CD14-positive monocyte (primary cell): Measurements from ENCODE around the gene CTR9. TPM values are rescaled to one million over a fixed set of nuclear protein-coding genes. Genes with fewer than 3 reads are reported as not detected.
A peak's percentile ranks its signal among the peaks of the same experiment; 100 is the strongest.

Source experiments
- DNase-seq, 3 donors: peaks; one replicate each; pipeline ENCODE4 v3.0.0-alpha.2; 2011 to 2022
- H2AFZ ChIP-seq: 2 replicates; pipeline ENCODE4 v1.6.0; 2012; ENCODE audit warnings: mild to moderate bottlenecking, low read depth, low read length, inconsistent platforms; ENCODE audit not compliant: insufficient read depth, poor library complexity, severe bottlenecking
- H3K27ac ChIP-seq, 2 donors: 1 replicate in 1 of 2; 2 replicates in 1 of 2; pipeline ENCODE4 v1.5.1; 2012 to 2013; ENCODE audit warnings: low read length in 2 of 2, control low read depth in 1 of 2, inconsistent platforms in 1 of 2, low read depth in 1 of 2, mild to moderate bottlenecking in 1 of 2
- H3K27me3 ChIP-seq, 2 donors: one replicate each; pipeline versions ENCODE4 v1.6.0 to v1.6.1; 2011 to 2013; ENCODE audit warnings: low read length in 2 of 2; ENCODE audit not compliant: control insufficient read depth in 2 of 2, insufficient read depth in 2 of 2
- H3K36me3 ChIP-seq, 2 donors: replicated peaks in 1 of 2; 1 replicate in 1 of 2; 2 replicates in 1 of 2; pipeline versions ENCODE4 v1.5.1 to v1.6.1; 2012 to 2013; ENCODE audit warnings: low read length in 2 of 2, control low read depth in 1 of 2, inconsistent platforms in 1 of 2, mild to moderate bottlenecking in 1 of 2; ENCODE audit not compliant: insufficient read depth in 2 of 2, control insufficient read depth in 1 of 2
- H3K4me1 ChIP-seq, 2 donors: 1 replicate in 1 of 2; 2 replicates in 1 of 2; pipeline versions ENCODE4 v1.5.1 to v1.6.1; 2012 to 2013; ENCODE audit warnings: low read length in 2 of 2, control low read depth in 1 of 2, inconsistent platforms in 1 of 2, mild to moderate bottlenecking in 1 of 2, moderate library complexity in 1 of 2; ENCODE audit not compliant: insufficient read depth in 2 of 2, control insufficient read depth in 1 of 2
- H3K4me2 ChIP-seq: replicated peaks from 2 replicates; pipeline ENCODE3; 2012; ENCODE audit warnings: low read length, moderate library complexity, mild to moderate bottlenecking; ENCODE audit not compliant: poor library complexity, severe bottlenecking; ENCODE audit errors: extremely low read depth
- H3K4me3 ChIP-seq, 3 experiments: fragments of 200-600 bp in 1 of 3; sonication (generic) in 1 of 3; replicated peaks in 1 of 3; 1 replicate in 2 of 3; 2 replicates in 1 of 3; pipeline ENCODE4 v1.5.1; 2011 to 2013; ENCODE audit warnings: low read length in 3 of 3, mild to moderate bottlenecking in 3 of 3, control low read depth in 2 of 3, low read depth in 2 of 3, inconsistent platforms in 1 of 3, moderate library complexity in 1 of 3
- H3K79me2 ChIP-seq: 2 replicates; pipeline ENCODE4 v1.6.0; 2012; ENCODE audit warnings: mild to moderate bottlenecking, control low read depth, inconsistent platforms, low read length, moderate library complexity; ENCODE audit not compliant: insufficient read depth
- H3K9ac ChIP-seq: 2 replicates; pipeline ENCODE4 v1.6.0; 2017; ENCODE audit warnings: low read length, mild to moderate bottlenecking; ENCODE audit not compliant: insufficient read depth, poor library complexity, severe bottlenecking
- H3K9me3 ChIP-seq, 2 donors: replicated peaks in 1 of 2; 1 replicate in 1 of 2; 2 replicates in 1 of 2; pipeline versions ENCODE4 v1.5.1 to v1.6.1; 2012 to 2013; ENCODE audit warnings: low read length in 2 of 2, control low read depth in 1 of 2; ENCODE audit not compliant: control insufficient read depth in 1 of 2, insufficient read depth in 1 of 2
- H4K20me1 ChIP-seq: 2 replicates; pipeline ENCODE4 v1.6.0; 2012; ENCODE audit warnings: mild to moderate bottlenecking, low read length, control low read depth, moderate library complexity; ENCODE audit not compliant: insufficient read depth
- H3K27ac Mint-ChIP-seq, 7 donors: one replicate each; pipeline ENCODE4 v1.8.0; 2020; ENCODE audit warnings: mild to moderate bottlenecking in 7 of 7, mixed read lengths in 7 of 7, moderate library complexity in 6 of 7, inconsistent platforms in 2 of 7
- H3K27me3 Mint-ChIP-seq, 3 donors: one replicate each; pipeline ENCODE4 v1.8.0; 2021 to 2022; ENCODE audit warnings: low read depth in 3 of 3, mild to moderate bottlenecking in 3 of 3, mixed read lengths in 3 of 3, moderate library complexity in 3 of 3, inconsistent platforms in 1 of 3
- H3K36me3 Mint-ChIP-seq, 2 donors: one replicate each; pipeline ENCODE4 v1.8.0; 2020; ENCODE audit warnings: mixed read lengths in 2 of 2, inconsistent platforms in 1 of 2, mild to moderate bottlenecking in 1 of 2
- H3K4me1 Mint-ChIP-seq: one replicate; pipeline ENCODE4 v1.8.0; 2020; ENCODE audit warnings: mild to moderate bottlenecking, mixed read lengths
- H3K4me3 Mint-ChIP-seq, 2 donors: one replicate each; pipeline ENCODE4 v1.8.0; 2020; ENCODE audit warnings: mild to moderate bottlenecking in 2 of 2, mixed read lengths in 2 of 2, moderate library complexity in 1 of 2
- H3K9me3 Mint-ChIP-seq, 7 donors: one replicate each; pipeline ENCODE4 v1.8.0; 2020 to 2022; ENCODE audit warnings: mixed read lengths in 7 of 7, mild to moderate bottlenecking in 6 of 7, moderate library complexity in 6 of 7, inconsistent platforms in 2 of 7
- WGBS: methylation state at CpG from one replicate; pipeline ENCODE4 v1.1.5; 2013; ENCODE audit warnings: missing lambda C conversion rate; ENCODE audit not compliant: insufficient coverage; 5-methylcytosine and 5-hydroxymethylcytosine counted together
- intact Hi-C, 2 donors: fragments of 100-400 bp; cut with micrococcal nuclease; formaldehyde crosslinking; loops; one replicate each; pipeline versions ENCODE4 v1.15.0 to v1.15.1; 2023
- polyA plus RNA-seq, 3 donors: library from polyadenylated mRNA; depleted of rRNA in 1 of 3; unstranded in 2 of 3; stranded (reverse) in 1 of 3; fragments of 300-500 nt in 2 of 3; fragments of >200 nt in 1 of 3; fragmentation: Illumina TruSeq in 2 of 3; gene quantifications; 1 replicate in 2 of 3; 2 replicates in 1 of 3; pipeline ENCODE4 v1.2.3, GENCODE V29; 2012 to 2021
- TF ChIP-seq, protein P1 (sequence below): fragments of 200-600 bp; IDR thresholded peaks from one replicate; pipeline ENCODE4 v1.8.0; 2022; ENCODE audit warnings: antibody characterized with exemption, mild to moderate bottlenecking

CTR9 gene
- polyA plus RNA-seq, 3 donors, result 5.0 to 37.5 (median 18.3) TPM

DNA sequence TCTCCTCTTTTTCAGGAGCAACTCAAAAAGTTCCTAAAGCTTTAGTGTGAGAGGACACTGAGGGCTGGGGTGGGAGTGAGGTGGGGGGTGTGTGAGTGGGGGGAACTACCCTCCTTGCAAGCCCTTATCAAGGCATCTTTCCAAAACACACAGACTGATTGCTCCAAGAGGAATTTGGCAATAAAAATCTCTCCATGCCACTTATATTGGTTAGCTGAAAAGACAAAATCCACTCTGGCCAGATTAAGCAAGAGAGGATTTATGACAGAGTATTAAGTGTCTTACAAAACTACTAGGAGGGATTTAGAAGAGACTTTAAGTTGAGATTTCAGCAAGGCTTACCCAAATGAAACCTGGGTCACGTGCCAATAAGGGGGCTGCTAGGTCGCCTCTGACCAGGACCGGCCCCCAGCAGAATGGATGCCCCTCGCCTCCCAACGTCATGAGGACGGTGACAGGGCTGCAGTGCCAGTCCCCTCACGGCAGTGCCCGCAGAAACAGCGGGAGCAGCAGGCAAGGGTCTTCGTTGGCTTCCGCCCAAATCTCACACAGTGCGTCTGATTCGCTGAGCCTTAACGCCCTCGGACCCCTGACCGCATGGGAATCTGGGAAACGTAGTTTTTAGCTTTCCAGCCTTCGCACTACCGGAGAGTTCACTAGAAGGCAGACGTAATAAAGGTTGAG, 22.1 kb upstream of the CTR9 start:
- H3K4me3 ChIP-seq, result no peak overlapping the region
- Mint-ChIP-seq H3K27me3 (peaks cover 43 to 65% (median 50%) of the 10 kb centered on the region in 3 donors), H3K27ac (peak overlapping the region in 1 of 7 donors; percentile 23), H3K36me3 (peaks cover 23 to 27% of the 10 kb centered on the region in 2 donors), H3K4me1 (peaks cover 38% of the 10 kb centered on the region), H3K4me3 (peak overlapping the region in 1 of 2 donors; percentile 69), H3K9me3 (peaks cover 7 to 27% (median 18%) of the 10 kb centered on the region in 7 donors)
- H3K4me1 ChIP-seq, result peaks cover 36 to 45% of the 10 kb centered on the region in 2 donors
- H3K79me2 ChIP-seq, result no peaks in the 10 kb centered on the region
- H3K9me3 ChIP-seq, result peaks cover 5 to 10% of the 10 kb centered on the region in 2 donors
- no peak for DNase-seq
- H4K20me1 ChIP-seq, result no peaks in the 10 kb centered on the region
- H3K4me2 ChIP-seq, result no peak overlapping the region
- TF ChIP-seq, protein P1, sequence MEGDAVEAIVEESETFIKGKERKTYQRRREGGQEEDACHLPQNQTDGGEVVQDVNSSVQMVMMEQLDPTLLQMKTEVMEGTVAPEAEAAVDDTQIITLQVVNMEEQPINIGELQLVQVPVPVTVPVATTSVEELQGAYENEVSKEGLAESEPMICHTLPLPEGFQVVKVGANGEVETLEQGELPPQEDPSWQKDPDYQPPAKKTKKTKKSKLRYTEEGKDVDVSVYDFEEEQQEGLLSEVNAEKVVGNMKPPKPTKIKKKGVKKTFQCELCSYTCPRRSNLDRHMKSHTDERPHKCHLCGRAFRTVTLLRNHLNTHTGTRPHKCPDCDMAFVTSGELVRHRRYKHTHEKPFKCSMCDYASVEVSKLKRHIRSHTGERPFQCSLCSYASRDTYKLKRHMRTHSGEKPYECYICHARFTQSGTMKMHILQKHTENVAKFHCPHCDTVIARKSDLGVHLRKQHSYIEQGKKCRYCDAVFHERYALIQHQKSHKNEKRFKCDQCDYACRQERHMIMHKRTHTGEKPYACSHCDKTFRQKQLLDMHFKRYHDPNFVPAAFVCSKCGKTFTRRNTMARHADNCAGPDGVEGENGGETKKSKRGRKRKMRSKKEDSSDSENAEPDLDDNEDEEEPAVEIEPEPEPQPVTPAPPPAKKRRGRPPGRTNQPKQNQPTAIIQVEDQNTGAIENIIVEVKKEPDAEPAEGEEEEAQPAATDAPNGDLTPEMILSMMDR, result no peak
- no peak overlapping the region for H3K27ac ChIP-seq
- no peak overlapping the region for H3K9ac ChIP-seq
- peaks cover 19 to 33% of the 10 kb centered on the region in 2 donors for H3K27me3 ChIP-seq
- H2AFZ ChIP-seq, result no peak overlapping the region
- H3K36me3 ChIP-seq, result no peaks in the 10 kb centered on the region
- intact Hi-C loops, result loop anchor here in 1 of 2 donors (10.0 kb wide), 1 partner anchor 54 kb away; no protein-coding TSS in a partner anchor
- 92% methylated on average over 13 of the region's 20 CpGs for WGBS

DNA sequence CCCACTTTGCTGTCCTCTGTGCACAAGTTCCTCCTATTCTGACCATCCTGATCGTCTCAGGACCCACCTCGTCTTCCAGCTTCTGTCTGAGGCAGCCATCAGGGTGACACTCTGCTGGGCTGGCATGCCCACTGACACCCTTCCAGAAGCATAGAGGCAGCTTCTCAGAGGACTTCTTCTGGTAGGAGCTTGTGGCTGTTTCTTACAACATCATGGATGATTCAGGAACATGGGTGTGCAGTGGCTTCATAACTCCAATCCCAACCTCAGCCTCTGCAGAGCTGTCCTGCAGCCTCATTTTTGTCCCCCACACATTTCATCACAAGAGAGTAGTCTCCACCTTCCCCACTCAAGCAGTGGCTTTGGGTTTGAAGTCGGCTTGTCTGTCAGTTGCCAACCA, 20.9 kb upstream of the CTR9 start:
- peak; percentile 73 to 80 (median 73) for DNase-seq
- Mint-ChIP-seq H3K9me3 (peaks cover 7 to 27% (median 18%) of the 10 kb centered on the region in 7 donors), H3K27ac (peak overlapping the region in 4 of 7 donors; percentile 8 to 82 (median 72)), H3K4me1 (peaks cover 27% of the 10 kb centered on the region), H3K4me3 (peak overlapping the region in 1 of 2 donors; percentile 37), H3K36me3 (peaks cover 19 to 22% of the 10 kb centered on the region in 2 donors), H3K27me3 (peaks cover 36 to 55% (median 39%) of the 10 kb centered on the region in 3 donors)
- Histone ChIP-seq H3K4me1 (peaks cover 29 to 35% of the 10 kb centered on the region in 2 donors), H3K4me3 (no peak overlapping the region), H4K20me1 (no peaks in the 10 kb centered on the region), H3K9ac (no peak overlapping the region), H3K27me3 (peaks cover 16 to 25% of the 10 kb centered on the region in 2 donors), H3K79me2 (no peaks in the 10 kb centered on the region), H3K36me3 (no peaks in the 10 kb centered on the region), H2AFZ (no peak overlapping the region), H3K27ac (no peak overlapping the region), H3K4me2 (no peak overlapping the region), H3K9me3 (peaks cover 5 to 10% of the 10 kb centered on the region in 2 donors)
- intact Hi-C loops, result loop anchor here (5.0 to 10.0 kb wide), 5 partner anchors 185 to 405 kb away; partner anchors contain the start of gene RNF141 (in 1 of the 2)
- TF ChIP-seq, protein P1, result no peak
- 30% methylated on average over 2 of the region's 3 CpGs for WGBS
